Left lung (tissue), 10 donors: ENCODE measurements around the gene DCHS1. TPM values are rescaled to one million over a fixed set of nuclear protein-coding genes. Genes with fewer than 3 reads are reported as not detected.

Experiments used
- ATAC-seq: fragments of 200-7000 bp; cut with Tn5 transposase; one replicate; pipeline ENCODE4 v1.9.1; 2020; ENCODE audit warnings: moderate library complexity
- DNase-seq, 4 donors: peaks; one replicate each; pipeline ENCODE4 v3.0.0-alpha.2; 2013 to 2020
- H3K27ac ChIP-seq, 2 donors: fragments of 200-600 bp; sonication (generic) in 1 of 2; one replicate each; pipeline versions ENCODE4 v1.5.0 to v1.8.0; 2020 to 2021
- H3K27me3 ChIP-seq, 2 donors: fragments of 200-600 bp; sonication (generic) in 1 of 2; one replicate each; pipeline versions ENCODE4 v1.5.0 to v1.8.0; 2020 to 2021
- H3K36me3 ChIP-seq, 2 donors: fragments of 200-600 bp; sonication (generic) in 1 of 2; one replicate each; pipeline versions ENCODE4 v1.5.0 to v1.8.0; 2020 to 2021
- H3K4me1 ChIP-seq, 2 donors: fragments of 200-600 bp; one replicate each; pipeline ENCODE4 v1.8.0; 2021
- H3K4me3 ChIP-seq, 2 donors: fragments of 200-600 bp; sonication (generic) in 1 of 2; one replicate each; pipeline versions ENCODE4 v1.5.0 to v1.8.0; 2020 to 2021; ENCODE audit warnings: mild to moderate bottlenecking in 1 of 2
- H3K9me3 ChIP-seq, 2 donors: fragments of 200-600 bp; sonication (generic) in 1 of 2; one replicate each; pipeline versions ENCODE4 v1.5.0 to v1.8.0; 2020 to 2021
- CTCF ChIP-seq, 2 donors: fragments of 200-600 bp; sonication (generic) in 1 of 2; IDR thresholded peaks; one replicate each; pipeline versions ENCODE4 v1.5.0 to v1.8.0; 2021; ENCODE audit warnings: antibody characterized with exemption in 2 of 2
- intact Hi-C, 2 donors: fragments of 100-400 bp; cut with DNase I; formaldehyde crosslinking; loops; one replicate each; pipeline versions ENCODE4 v1.11.2 to v1.14.2; 2022
- polyA plus RNA-seq, 6 donors: library from polyadenylated mRNA; unstranded; fragments of 120-200 nt; gene quantifications; one replicate each; pipeline ENCODE4 v1.2.1, GENCODE V29; 2013; ENCODE audit not compliant: insufficient read length in 6 of 6
- total RNA-seq, 2 donors: library from RNA; stranded (reverse); fragmentation: NEBNext Ultra II Directional; extraction: Animal tissue kit (Norgen Biotek cat#: 25700); gene quantifications; one replicate each; pipeline ENCODE4 v1.2.1, GENCODE V29; 2021
- donor health status: DM: no; HTN: yes; CAD: no.
- donor health status: DM: no; HTN: no; CAD: no.

The DCHS1 gene
- total and polyA plus RNA-seq, 8 donors, result 15.4 to 49.5 (median 35.9) TPM

- peaks cover 0 to 38% of the 10 kb centered on the region in 2 donors for H3K36me3 ChIP-seq
- peak; percentile 94 for ATAC-seq
- peak within 1 kb of the TSS; percentile 52 to 82 for H3K4me3 ChIP-seq
- peaks cover 13 to 44% of the 10 kb centered on the region in 2 donors for H3K4me1 ChIP-seq
- intact Hi-C loops, result no loop called here
- no peak for TF ChIP-seq CTCF (IDR thresholded peaks at IDR 0.05)
- peak; percentile 91 to 95 (median 93) for DNase-seq
- H3K9me3 ChIP-seq, result no peaks in the 10 kb centered on the region
- no peaks in the 10 kb centered on the region for H3K27me3 ChIP-seq
- H3K27ac ChIP-seq, result peak within 1 kb of the TSS; percentile 92 to 95
Measured at GRCh38 chr11:6619004-6619745, 36.4 kb downstream of the DCHS1 start, which contains the start of gene TPP1. TSS of gene TPP1 (minus strand) at chr11:6619422. CDS start at chr11:6619400, 22 bp downstream.

GRCh38 chr11:6618117-6619003 lies 37.2 kb downstream of the DCHS1 start:
- H3K36me3 ChIP-seq, result peaks cover 0 to 35% of the 10 kb centered on the region in 2 donors
- no peak for TF ChIP-seq CTCF (IDR thresholded peaks at IDR 0.05)
- H3K9me3 ChIP-seq, result no peaks in the 10 kb centered on the region
- ATAC-seq (peak; percentile 58), DNase-seq (peak in 3 of 4 donors; percentile 67 to 76 (median 72))
- peak overlapping the region; percentile 52 to 82 for H3K4me3 ChIP-seq
- H3K4me1 ChIP-seq, result peaks cover 13 to 50% of the 10 kb centered on the region in 2 donors
- no peaks in the 10 kb centered on the region for H3K27me3 ChIP-seq
- intact Hi-C loops, result no loop called here
- H3K27ac ChIP-seq, result peak overlapping the region; percentile 92 to 95

DNA sequence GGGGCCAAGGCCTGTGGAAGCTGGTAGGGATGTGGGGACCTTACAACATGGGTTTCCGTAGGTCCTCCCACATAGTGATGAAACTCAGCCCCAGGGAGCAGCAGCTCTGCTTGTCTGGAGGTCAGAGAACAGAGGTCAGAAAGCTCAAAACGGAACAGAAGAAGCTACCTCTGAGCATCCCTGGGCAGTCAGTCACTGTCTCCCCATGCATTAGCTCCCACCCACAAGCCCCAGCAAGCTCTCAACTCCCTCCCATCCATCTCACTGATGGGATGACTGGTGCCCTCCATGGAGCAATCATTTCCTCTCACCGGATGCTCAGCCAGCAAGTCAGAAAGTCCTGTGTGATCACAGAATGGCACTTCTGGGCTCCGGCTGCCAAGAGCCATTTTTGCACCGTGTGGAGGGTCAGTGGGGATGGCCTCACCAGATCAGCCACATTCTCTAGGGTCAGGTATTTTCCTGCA lies 38.3 kb downstream of the DCHS1 start:
- Histone ChIP-seq H3K4me3 (peak overlapping the region in 1 of 2 donors; percentile 82), H3K9me3 (no peaks in the 10 kb centered on the region), H3K36me3 (peaks cover 0 to 35% of the 10 kb centered on the region in 2 donors), H3K4me1 (peaks cover 13 to 60% of the 10 kb centered on the region in 2 donors), H3K27ac (peak overlapping the region in 1 of 2 donors; percentile 95), H3K27me3 (no peaks in the 10 kb centered on the region)
- DNase-seq (no peak), ATAC-seq (no peak)
- intact Hi-C loops, result no loop called here
- TF ChIP-seq CTCF (IDR thresholded peaks at IDR 0.05), result no peak

GRCh38 chr11:6616596-6617250 lies 38.9 kb downstream of the DCHS1 start:
- DNase-seq, result no peak
- peak overlapping the region in 1 of 2 donors; percentile 95 for H3K27ac ChIP-seq
- no peaks in the 10 kb centered on the region for H3K27me3 ChIP-seq
- peaks cover 0 to 35% of the 10 kb centered on the region in 2 donors for H3K36me3 ChIP-seq
- no peak for TF ChIP-seq CTCF (IDR thresholded peaks at IDR 0.05)
- ATAC-seq, result no peak
- H3K4me3 ChIP-seq, result peak overlapping the region in 1 of 2 donors; percentile 82
- H3K4me1 ChIP-seq, result peaks cover 13 to 60% of the 10 kb centered on the region in 2 donors
- no peaks in the 10 kb centered on the region for H3K9me3 ChIP-seq
- intact Hi-C loops, result no loop called here
